ENCODE data around the gene ADGRE1.

ADGRE1 gene

GRCh38 chr19:6979399-6979798 lies 92.0 kb downstream of the ADGRE1 start:
- Histone ChIP-seq H3K9me3 (ENCODE audit: low read length) (peaks cover 10% of the 10 kb centered on the region), H3K4me1 (ENCODE audit: insufficient read depth, low read length, severe bottlenecking) (no peaks in the 10 kb centered on the region), H4K20me1 (ENCODE audit: insufficient read depth, low read length) (no peaks in the 10 kb centered on the region)

GRCh38 chr19:6983448-6983847 lies 96.1 kb downstream of the ADGRE1 start:
- Histone ChIP-seq H3K4me2 (ENCODE audit: low read length) (no peak overlapping the region), H3K9me3 (ENCODE audit: low read length) (peaks cover 3% of the 10 kb centered on the region), H3K4me1 (ENCODE audit: insufficient read depth, low read length, severe bottlenecking) (no peaks in the 10 kb centered on the region), H3K4me3 (ENCODE audit: low read depth, low read length, poor library complexity, severe bottlenecking) (no peak overlapping the region), H4K20me1 (ENCODE audit: insufficient read depth, low read length) (no peaks in the 10 kb centered on the region), H3K79me2 (ENCODE audit: insufficient read depth, low read length) (no peaks in the 10 kb centered on the region), H2AFZ (ENCODE audit: low read length) (no peak overlapping the region), H3K9ac (ENCODE audit: low read length) (no peak overlapping the region), H3F3A (ENCODE audit: insufficient read depth, low read length) (no peaks in the 10 kb centered on the region), H3K27me3 (ENCODE audit: insufficient read depth, low read length) (no peaks in the 10 kb centered on the region; the same call in 1 of the 2 replicates), H3K9me2 (ENCODE audit: low read depth, low read length) (no peaks in the 10 kb centered on the region), H3K27ac (ENCODE audit: low read depth, low read length, poor library complexity, severe bottlenecking) (no peak overlapping the region), H3K36me3 (ENCODE audit: insufficient read depth, low read length) (no peaks in the 10 kb centered on the region; the same call in 1 of the 2 replicates)
- TF ChIP-seq, protein P1, sequence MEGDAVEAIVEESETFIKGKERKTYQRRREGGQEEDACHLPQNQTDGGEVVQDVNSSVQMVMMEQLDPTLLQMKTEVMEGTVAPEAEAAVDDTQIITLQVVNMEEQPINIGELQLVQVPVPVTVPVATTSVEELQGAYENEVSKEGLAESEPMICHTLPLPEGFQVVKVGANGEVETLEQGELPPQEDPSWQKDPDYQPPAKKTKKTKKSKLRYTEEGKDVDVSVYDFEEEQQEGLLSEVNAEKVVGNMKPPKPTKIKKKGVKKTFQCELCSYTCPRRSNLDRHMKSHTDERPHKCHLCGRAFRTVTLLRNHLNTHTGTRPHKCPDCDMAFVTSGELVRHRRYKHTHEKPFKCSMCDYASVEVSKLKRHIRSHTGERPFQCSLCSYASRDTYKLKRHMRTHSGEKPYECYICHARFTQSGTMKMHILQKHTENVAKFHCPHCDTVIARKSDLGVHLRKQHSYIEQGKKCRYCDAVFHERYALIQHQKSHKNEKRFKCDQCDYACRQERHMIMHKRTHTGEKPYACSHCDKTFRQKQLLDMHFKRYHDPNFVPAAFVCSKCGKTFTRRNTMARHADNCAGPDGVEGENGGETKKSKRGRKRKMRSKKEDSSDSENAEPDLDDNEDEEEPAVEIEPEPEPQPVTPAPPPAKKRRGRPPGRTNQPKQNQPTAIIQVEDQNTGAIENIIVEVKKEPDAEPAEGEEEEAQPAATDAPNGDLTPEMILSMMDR (IDR thresholded peaks at IDR 0.05; ENCODE audit: low read length): no peak
- no peak for TF ChIP-seq EZH2 (IDR thresholded peaks at IDR 0.05; ENCODE audit: borderline replicate concordance, low read length)

More at GRCh38 chr19:6979399-6979798, 92.0 kb downstream of the ADGRE1 start:
- Histone ChIP-seq H3K36me3 (ENCODE audit: insufficient read depth, low read length) (no peaks in the 10 kb centered on the region), H3K4me2 (ENCODE audit: low read length) (no peak overlapping the region), H3K4me3 (ENCODE audit: low read depth, low read length, poor library complexity, severe bottlenecking) (no peak overlapping the region), H3F3A (ENCODE audit: insufficient read depth, low read length) (no peaks in the 10 kb centered on the region), H3K9ac (ENCODE audit: low read length) (no peak overlapping the region), H2AFZ (ENCODE audit: low read length) (no peak overlapping the region), H3K27ac (ENCODE audit: low read depth, low read length, poor library complexity, severe bottlenecking) (no peak overlapping the region), H3K79me2 (ENCODE audit: insufficient read depth, low read length) (no peaks in the 10 kb centered on the region), H3K27me3 (ENCODE audit: insufficient read depth, low read length) (peaks cover 6% of the 10 kb centered on the region; the same call in 1 of the 2 replicates), H3K9me2 (ENCODE audit: low read depth, low read length) (no peaks in the 10 kb centered on the region)
- TF ChIP-seq, protein P1 (IDR thresholded peaks at IDR 0.05; ENCODE audit: low read length): no peak
- TF ChIP-seq EZH2 (IDR thresholded peaks at IDR 0.05; ENCODE audit: borderline replicate concordance, low read length): no peak

- TF ChIP-seq, protein P1 (IDR thresholded peaks at IDR 0.05; ENCODE audit: low read length): no peak
- TF ChIP-seq EZH2 (IDR thresholded peaks at IDR 0.05; ENCODE audit: borderline replicate concordance, low read length): no peak
- Histone ChIP-seq H4K20me1 (ENCODE audit: insufficient read depth, low read length) (no peaks in the 10 kb centered on the region), H3K4me1 (ENCODE audit: insufficient read depth, low read length, severe bottlenecking) (no peaks in the 10 kb centered on the region), H3K9me3 (ENCODE audit: low read length) (peaks cover 2% of the 10 kb centered on the region; the same call in 1 of the 2 replicates), H3K79me2 (ENCODE audit: insufficient read depth, low read length) (no peaks in the 10 kb centered on the region), H3K4me2 (ENCODE audit: low read length) (no peak overlapping the region), H3K27ac (ENCODE audit: low read depth, low read length, poor library complexity, severe bottlenecking) (no peak overlapping the region), H3K27me3 (ENCODE audit: insufficient read depth, low read length) (no peaks in the 10 kb centered on the region; the same call in 1 of the 2 replicates), H3K9ac (ENCODE audit: low read length) (no peak overlapping the region), H2AFZ (ENCODE audit: low read length) (no peak overlapping the region), H3K9me2 (ENCODE audit: low read depth, low read length) (no peaks in the 10 kb centered on the region), H3K4me3 (ENCODE audit: low read depth, low read length, poor library complexity, severe bottlenecking) (no peak overlapping the region), H3K36me3 (ENCODE audit: insufficient read depth, low read length) (no peaks in the 10 kb centered on the region; the same call in 1 of the 2 replicates), H3F3A (ENCODE audit: insufficient read depth, low read length) (no peaks in the 10 kb centered on the region)
Observed at GRCh38 chr19:6987850-6988249, 100.5 kb downstream of the ADGRE1 start.
